Left kidney (tissue), 2 donors: ENCODE data around the gene NEDD4. TPM values are rescaled to one million over a fixed set of nuclear protein-coding genes. Genes with fewer than 3 reads are reported as not detected.
A peak's percentile ranks its signal among the peaks of the same experiment; 100 is the strongest.
"Not testable (repeated sequence)": the region's sequence is repeated elsewhere in the genome, so short reads cannot be mapped to it uniquely, and the experiment has no call there.

Experiments
- DNase-seq: peaks from one replicate; pipeline ENCODE4 v3.0.0-alpha.2; 2013
- polyA plus RNA-seq: library from polyadenylated mRNA; unstranded; fragments of 120-200 nt; gene quantifications from one replicate; pipeline ENCODE4 v1.2.1, GENCODE V29; 2013; ENCODE audit not compliant: insufficient read length

NEDD4 gene
- polyA plus RNA-seq, 1 donor: 20.2 TPM

GRCh38 chr15:55827204-55827603 is 166.2 kb downstream of the NEDD4 start:
- DNase-seq: no peak

DNA sequence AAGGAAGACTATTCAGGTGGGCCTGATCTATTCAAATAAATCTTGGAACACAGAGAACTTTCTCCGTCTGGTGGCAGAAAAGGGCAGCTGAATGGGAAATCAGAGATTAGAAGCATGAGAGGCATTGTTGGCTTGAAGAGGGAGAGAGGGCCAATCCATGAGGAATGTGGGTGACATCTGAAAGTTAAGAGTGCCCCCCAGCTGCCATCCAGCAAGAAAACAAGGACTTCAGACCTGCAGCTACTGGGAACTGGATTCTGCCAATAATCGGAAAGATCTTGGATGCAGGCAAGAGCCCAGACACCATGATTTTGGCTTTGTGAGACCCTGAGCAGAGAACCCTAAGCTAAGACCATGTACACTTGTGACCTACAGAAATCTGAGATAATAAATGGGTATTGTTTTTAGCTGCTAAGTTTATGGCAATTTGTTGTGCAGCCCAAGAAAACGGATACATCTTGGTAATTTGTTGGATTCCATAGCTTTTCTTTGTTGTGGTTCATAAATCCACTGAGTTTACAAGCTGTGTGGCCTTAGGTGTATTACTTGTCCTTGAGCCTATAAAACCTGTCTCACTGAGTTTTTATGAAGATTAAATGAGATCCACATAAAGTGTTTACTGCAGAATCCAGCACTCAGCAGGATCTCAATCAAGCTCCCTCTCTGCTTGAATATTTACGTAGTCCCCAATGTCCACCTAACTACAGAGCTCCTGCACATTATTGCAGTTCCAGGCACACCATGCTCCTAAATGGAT is 168.4 kb downstream of the NEDD4 start:
- no peak for DNase-seq

DNA sequence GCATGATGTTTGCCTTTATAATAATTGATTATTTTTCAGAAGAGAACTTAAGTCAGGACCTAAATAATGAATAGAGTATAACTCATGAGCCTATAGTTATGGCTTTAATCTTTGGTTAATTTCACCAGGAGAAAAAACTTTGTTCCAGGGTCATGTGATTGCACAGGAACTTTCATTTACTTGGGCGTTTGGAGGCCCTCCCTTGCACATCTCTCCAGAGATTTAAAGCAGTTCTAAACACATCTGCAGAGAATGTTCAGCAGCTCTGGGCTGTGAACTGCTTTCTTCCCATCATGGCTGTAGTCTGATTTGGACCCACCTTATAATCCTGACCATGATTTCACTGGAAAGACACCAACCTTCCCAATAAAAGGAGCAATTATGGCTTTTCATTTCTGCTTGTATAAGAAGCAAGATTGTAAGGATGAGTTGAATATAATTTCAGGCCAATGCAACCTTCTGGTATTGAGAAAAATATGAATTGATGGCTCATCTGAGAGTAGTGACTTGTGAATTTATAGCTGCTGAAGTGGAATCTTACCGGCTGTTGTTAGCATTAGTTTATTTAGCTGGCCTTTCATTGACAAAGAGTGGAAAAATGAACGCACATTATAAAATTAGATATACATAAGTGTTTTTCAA is 169.6 kb downstream of the NEDD4 start:
- no peak for DNase-seq

GRCh38 chr15:55823191-55823670 is 170.2 kb downstream of the NEDD4 start:
- DNase-seq: peak; percentile 50

GRCh38 chr15:55821740-55822139 is 171.7 kb downstream of the NEDD4 start:
- DNase-seq: not testable (repeated sequence)

GRCh38 chr15:55820043-55820442 is 173.4 kb downstream of the NEDD4 start:
- no peak for DNase-seq

DNA sequence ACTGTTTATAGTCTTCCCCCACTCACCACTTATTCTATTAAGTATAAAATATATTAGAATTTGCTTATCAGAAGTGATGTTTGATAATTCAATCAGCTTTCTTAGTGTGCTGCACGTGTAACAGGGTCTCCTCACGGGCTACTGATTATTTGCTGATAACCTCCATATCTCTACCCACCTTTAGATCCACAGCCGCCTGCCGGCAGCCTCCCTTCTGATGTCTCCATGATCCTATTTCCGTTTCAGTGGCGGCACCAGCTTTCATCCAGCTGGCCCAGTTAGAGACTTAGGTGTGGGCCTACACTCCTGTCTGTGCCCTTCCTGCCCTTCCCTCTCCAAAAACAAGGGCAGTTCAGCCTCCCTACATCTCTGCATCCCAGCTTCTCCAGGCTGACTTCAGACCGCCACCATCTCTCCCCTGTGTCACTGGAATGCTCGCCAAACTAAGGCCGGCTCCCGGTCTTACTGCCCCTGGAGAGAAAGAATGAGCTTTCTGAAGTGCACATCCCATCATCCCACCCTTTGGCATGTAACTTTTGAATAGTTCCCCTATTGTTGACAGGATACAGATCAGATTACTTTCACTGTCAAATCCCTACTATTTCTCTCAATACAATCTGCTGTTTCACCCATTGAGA is 173.9 kb downstream of the NEDD4 start:
- no peak for DNase-seq

GRCh38 chr15:55816017-55816416 is 177.4 kb downstream of the NEDD4 start:
- DNase-seq: no peak

DNA sequence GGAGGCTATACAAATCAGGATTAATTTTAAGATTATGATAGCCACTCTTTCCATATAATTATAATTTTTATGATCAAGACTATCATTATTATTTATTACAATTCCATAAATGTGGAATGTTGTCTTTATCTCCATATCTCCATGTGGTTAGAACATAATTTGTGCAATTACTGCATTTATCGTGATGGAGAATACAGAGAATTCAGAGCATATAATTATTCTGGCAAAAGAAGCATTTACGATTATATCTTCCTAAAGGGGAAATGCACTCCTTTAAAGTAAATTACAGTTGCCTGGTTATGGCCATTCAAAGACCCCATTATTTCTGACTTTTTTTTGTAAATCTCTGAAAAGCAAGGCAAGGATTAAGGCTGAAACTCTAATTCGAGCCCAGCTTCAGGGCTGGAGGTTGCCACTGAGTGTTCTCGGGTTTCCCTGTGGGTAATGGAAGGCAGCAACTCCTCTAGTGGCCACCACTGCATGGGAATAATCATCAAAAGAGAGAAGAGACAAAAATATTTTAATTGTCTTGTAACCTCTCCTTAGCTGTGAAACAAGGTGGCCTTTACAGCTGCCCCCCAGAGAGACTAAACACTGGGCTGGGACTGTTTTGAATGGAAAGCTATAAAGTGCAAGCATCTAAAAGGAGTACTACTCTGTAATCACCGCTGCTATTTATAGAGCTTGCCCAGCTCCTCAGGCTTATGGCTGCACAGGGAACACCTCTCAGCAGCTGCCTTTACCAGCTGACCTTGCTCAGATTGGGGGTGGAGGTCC is 190.6 kb downstream of the NEDD4 start:
- no peak for DNase-seq

DNA sequence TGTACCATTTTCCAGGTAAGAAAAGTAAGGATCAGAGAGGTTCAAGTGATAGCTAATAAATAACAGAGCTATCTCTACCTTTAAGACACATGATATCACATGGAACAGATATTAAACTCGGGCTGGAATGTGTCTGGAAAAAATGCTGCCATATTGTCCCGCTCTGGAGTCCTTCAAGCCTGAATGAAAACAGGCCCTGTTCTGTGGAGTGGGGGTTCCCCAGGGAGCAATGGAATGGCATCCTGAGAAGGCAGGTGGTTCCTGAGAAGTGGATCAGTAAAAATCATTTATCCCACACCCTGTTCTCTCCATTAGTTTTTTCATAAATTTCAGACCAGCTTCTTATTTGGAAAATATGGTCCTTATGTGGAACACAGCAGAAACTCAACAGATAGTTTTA is 193.2 kb downstream of the NEDD4 start:
- no peak for DNase-seq

- peak; percentile 82 for DNase-seq
Observed at GRCh38 chr15:55799291-55800212, 193.9 kb downstream of the NEDD4 start.

GRCh38 chr15:55796321-55796965 is 197.0 kb downstream of the NEDD4 start:
- DNase-seq: no peak

DNA sequence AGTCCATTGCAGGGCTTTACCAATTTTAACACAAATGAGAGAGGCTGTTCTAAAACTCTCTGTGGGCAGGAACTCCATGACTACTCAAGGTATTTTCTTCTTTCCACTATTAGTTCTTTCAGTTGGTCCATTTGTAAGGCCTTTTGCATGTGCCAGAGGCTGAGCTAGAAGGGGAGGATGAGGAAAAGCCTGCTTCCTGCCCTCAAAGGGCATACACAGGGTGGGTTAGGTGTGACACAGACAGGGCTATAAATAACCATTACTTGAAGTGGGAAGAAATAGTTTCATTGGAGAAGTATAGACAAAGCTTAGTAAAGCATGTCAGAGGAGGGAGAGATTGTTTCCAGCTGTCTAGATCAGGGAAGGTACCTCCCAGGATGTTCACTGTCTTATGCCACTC is 198.4 kb downstream of the NEDD4 start:
- DNase-seq: no peak

- no peak for DNase-seq
Observed at GRCh38 chr15:55791551-55792400, 201.6 kb downstream of the NEDD4 start.

DNA sequence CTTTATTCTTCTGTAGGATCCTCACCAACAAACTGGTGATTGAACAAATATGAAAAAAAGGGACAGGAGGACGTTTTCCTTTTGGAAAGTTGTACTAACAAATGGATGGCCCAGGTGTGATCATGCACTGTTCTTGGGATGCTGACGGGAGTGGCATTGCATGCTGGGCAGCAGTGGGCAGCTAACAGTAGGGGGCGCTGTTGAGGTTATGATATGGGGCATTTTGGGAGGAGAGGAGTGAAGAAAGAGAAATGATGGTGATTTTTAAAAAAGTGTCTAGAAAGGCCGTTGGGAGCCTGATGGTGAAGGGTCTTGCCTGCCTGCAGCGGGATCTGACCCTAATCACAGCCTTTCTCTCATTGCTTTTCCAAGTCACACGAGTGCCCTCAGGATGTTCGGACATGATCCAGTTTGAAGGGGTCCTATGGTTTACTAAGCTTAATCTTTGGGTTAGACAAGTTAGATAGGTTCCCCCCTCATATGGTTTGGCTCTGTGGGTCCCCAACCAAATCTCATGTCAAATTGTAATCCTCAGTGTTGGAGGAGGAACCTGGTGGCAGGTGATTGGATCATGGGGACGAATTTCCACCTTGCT is 204.2 kb downstream of the NEDD4 start:
- DNase-seq: no peak

GRCh38 chr15:55786341-55786740 is 207.1 kb downstream of the NEDD4 start:
- no peak for DNase-seq

DNA sequence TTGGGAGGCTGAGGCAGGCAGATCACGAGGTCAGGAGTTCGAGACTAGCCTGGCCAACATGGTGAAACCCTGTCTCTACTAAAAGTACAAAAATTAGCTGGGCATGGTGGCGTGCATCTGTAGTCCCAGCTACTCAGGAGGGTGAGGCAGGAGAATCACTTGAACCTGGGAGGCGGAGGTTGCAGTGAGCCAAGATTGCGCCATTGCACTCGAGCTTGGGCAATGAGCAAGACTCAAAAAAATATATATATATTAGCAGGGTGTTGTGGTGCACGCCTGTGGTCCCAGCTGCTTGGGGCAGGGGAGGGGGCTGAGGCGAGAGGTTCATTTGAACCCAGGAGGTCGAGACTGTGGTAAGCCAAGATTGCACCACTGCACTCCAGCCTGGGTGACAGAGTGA is 207.8 kb downstream of the NEDD4 start:
- DNase-seq: not testable (repeated sequence)

DNA sequence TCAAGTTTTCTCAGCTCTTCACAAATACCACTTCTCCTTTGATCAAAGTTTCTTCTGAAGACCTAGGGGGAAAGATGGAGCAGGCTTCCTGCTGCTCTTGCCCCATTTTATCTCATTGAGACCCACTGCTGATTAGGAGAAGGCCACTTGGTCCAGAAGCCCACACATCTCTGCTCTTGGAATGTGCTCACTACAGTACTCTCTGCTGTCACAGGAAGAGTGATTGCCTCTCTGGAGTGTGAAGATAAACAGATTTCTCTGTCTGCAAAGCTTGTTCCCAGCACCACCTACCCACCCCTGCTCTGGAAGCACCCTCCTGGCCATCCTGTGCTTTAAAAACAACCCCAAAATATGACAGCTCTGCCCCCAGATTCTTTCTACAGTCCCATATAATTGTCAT is 209.1 kb downstream of the NEDD4 start:
- no peak for DNase-seq

DNA sequence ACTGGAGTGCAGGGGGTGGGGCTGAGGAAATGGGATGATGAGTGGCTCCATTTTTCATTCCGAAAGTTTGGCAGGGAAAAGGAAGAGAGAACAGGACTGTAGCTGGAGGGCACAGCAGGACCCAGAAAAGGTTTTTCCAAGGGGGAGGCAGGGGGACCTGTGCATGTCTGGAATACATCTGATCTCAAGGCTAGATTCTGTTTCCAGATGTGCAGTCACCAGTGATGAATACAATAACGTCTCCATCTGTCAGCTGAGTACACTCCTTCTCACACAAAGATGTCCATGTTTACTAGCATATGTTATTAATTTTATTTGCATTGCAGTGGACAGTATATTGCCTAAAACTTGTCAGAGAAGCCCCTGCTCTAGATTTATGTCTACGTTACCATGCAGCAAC is 210.5 kb downstream of the NEDD4 start:
- DNase-seq: no peak
